NCI-H2196 (cell line): Measurements from ENCODE around the gene PVR.
"Not testable (repeated sequence)": the region's sequence is repeated elsewhere in the genome, so short reads cannot be mapped to it uniquely, and the experiment has no call there.

ENCODE experiments used
- DNase-seq: peaks from one replicate; lab custom pipeline; 2025; ENCODE audit not compliant: unreplicated experiment; lab: John Stamatoyannopoulos, UW

Gene PVR

DNA sequence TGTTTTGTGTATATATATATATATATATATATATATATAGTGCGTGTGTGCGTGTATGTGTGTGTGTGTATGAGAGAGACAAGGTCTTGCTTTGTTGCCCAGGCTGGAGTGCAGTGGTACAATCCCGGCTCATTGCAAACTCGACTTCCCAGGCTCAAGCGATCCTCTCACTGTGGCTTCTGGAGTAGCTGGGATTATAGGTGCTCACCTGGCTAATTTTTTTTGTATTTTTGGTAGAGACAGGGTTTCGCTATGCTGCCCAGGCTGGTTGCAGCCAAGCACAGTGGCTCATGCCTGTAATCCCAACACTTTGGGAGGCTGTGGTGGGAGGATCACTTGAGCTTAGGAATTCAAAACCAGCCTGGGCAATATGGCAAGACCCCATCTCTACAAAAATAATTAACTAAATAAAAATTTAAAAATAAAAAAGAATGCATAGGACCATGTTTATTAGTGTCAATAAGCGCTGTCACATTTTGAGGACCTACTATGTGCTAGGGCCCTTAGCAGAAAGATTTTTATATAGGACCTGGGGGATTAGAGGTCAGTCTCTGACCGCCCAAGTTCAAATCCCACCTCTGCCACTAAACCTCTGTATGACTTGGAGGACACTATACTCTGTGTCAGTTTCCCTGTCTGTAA is 1.8 kb downstream of the PVR start:
- DNase-seq = no peak

DNA sequence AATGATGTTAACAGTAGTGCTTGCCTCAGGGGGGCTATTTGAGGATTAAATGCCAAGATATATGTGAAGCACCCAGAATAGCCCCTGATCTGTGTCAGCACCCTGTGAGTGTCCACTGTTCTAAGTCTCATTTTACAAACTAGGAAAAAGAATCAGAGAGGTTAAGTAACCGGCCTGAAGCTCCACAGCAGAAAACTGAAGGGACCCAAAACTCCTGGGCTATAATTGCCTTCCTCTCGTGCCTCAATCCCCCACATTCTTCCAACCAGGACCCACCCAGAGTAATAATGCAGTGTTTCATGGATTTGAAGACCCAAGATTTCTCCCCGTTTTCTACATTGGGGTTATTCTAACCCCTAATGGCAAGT is 2.3 kb downstream of the PVR start:
- no peak for DNase-seq

DNA sequence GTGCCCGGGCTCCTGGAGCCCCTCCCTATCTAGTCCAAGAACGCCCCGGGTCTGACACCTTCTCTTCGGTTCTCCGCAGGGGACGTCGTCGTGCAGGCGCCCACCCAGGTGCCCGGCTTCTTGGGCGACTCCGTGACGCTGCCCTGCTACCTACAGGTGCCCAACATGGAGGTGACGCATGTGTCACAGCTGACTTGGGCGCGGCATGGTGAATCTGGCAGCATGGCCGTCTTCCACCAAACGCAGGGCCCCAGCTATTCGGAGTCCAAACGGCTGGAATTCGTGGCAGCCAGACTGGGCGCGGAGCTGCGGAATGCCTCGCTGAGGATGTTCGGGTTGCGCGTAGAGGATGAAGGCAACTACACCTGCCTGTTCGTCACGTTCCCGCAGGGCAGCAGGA is 3.4 kb downstream of the PVR start:
- no peak for DNase-seq

DNA sequence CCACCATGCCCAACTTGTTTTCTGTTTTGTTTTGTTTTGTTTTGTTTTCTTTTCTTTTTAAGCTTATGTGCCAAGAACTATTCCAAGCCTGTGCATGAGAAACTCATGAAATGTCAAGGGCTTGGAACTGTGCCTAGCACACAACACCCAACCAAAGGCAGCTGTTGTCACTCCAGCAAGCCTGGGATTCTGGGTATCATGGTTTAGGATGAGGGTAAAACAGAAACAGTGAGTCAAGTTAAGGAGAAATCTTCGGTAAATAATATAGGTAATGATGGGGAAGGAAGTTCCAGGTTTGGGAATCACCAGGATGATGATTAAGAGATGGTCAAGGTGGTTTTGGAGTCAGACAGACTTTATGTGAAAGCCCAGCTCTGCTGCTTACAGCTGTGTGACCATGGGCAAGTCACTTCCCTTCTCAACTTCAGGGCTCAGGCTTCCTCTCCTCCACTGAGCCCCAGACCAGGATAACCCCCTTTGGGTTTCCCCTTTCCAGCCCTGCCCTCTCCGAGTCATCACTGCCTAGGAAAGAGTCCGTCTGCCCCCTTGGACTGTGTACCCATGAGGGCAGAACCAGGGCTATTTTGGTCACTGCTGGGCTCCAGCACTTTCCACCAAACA is 5.0 kb downstream of the PVR start:
- peak; percentile 53 for DNase-seq

DNA sequence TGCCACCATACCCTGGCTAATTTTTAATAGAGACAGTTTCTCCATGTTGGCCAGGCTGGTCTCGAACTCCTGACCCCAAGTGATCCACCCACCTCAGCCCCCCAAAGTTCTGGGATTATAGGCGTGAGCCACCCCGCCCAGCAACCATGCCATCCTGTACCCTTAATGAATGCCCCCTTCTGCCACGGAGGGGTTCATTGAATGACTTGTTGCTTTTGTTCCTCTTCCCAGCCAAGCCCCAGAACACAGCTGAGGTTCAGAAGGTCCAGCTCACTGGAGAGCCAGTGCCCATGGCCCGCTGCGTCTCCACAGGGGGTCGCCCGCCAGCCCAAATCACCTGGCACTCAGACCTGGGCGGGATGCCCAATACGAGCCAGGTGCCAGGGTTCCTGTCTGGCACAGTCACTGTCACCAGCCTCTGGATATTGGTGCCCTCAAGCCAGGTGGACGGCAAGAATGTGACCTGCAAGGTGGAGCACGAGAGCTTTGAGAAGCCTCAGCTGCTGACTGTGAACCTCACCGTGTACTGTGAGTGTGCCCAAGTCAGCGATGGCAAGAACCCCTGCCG is 6.0 kb downstream of the PVR start:
- DNase-seq = peak; percentile 79

DNA sequence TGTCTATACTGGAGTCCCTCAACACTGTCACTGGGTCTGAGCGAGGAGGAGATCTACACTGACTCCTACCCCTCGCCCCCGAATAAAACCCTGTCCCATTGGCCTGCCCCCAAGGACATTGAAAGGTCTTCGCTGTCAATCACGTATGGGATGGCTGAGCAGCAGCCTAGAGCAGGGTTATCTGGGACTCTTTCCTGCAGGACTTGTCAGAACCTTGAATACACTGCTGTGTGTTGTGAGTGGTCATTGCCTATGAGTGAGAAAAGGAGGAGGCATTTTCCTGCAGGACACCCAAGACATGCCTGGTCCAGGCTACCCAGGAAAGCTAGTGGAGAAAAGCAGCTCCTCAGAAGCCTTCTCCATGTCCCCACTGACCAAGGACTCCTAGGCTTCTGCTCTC is 9.6 kb downstream of the PVR start:
- DNase-seq = no peak

DNA sequence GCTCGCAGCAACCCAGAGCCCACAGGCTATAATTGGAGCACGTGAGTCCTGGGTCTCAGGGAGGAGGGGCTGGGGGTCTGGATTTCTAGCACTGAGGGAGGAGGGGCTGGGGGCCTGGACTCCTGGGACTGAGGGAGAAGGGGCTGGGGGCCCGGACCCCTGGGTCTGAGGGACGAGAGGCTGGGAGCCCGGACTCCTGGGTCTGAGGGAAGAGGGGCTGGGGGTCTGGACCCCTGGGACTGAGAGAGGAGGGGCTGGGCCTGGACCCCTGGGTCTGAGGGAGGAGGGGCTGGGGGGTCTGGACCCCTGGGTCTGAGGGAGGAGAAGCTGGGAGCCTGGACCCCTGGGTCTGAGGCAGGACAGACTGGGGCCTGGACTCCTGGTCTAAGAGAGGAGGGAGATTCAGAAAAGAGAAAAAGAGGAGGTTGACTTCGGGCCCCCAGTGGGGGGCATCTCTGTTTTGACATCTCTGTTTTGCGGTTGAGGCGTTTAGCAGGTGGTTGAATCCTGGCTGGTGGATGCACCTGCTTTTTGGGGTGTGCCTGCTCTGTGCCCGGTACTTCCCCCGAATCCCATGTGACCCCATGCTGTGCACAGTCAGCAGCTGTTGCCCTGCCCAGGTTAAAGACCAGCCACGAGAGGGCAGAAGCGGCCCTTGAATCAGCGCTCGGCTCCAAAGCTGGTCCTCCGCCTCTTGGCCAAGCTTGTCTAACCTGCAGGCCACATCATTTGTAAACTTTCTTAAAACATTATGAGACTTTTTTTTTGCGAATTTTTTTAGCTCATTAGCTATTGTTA is 10.5 kb downstream of the PVR start:
- peak; percentile 26 for DNase-seq

DNA sequence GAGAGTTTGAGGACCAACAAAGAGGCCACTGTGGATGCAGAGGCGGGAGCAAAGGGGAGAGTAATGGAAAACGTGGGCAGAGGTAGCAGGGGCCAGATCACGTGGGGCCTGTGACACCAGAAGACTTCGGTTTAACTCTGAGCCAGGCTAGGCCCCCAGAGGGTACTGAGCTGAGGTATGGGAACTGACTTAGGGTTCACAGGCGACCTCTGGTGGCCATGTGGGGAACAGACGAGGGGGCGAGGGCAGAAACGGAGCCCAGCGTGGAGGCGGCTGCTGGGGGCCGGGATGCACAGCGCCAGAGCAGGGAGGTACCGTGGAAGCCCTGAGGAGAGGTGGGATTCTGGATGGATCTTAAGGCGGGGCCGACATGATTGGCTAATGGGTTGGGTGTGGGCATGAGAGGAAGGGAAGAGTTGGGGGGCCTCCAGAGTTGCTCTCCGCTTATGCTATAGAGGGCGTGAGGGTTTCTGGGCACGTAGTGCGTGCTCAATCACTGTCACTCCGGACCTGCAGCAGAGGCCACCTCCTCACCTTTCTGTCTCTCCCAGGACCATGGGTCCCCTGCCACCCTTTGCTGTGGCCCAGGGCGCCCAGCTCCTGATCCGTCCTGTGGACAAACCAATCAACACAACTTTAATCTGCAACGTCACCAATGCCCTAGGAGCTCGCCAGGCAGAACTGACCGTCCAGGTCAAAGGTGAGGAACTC is 13.7 kb downstream of the PVR start:
- peak; percentile 61 for DNase-seq

DNA sequence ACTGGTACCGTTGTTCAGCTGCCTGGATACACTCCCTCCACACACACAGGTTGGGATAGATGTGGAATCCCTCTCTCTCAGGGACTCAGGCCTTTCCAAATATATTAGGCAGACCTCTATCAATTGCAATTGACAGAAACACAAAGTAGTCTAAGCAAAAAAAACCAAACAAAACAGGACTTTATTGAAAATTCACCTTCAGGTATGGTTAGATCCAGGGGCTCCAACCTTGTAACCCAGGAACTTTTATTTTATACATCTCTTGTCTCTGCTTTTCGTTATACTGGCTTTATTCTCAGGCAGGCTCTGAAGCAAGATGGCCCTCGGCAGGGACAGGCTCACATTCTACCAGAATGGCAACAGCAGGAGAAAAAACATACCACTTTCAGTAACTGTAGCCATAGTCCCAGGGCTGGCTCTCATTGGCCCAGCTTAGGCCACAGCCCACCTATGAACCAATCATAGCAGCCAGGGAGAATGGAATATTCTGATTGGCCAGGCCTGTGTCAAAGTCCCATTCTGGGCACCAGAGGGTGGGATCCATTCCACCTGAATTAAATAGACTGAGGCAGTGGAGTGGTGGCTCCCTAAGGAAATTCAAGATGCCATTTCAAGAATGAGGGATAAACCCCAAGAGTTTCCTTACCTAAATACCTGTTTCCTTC is 14.5 kb downstream of the PVR start:
- DNase-seq = no peak

DNA sequence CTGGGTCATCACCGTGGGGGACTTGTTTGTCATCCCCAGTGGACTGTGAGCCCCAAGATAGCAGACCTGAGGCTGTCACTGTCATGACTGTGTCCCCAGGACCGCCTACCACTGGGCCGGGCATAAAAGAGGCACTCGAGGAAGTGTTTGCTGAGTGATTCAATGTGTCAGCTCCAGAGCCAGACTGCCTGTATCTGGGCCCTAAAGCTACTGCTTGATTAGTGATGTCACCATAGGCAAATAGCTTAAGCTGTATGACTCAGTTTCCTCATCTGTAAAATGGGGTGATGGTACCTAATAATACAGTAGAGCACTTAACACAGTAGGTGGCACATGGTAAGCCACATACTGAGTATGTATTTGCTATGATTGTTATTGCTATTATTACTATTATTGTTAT is 16.4 kb downstream of the PVR start:
- DNase-seq = no peak

DNA sequence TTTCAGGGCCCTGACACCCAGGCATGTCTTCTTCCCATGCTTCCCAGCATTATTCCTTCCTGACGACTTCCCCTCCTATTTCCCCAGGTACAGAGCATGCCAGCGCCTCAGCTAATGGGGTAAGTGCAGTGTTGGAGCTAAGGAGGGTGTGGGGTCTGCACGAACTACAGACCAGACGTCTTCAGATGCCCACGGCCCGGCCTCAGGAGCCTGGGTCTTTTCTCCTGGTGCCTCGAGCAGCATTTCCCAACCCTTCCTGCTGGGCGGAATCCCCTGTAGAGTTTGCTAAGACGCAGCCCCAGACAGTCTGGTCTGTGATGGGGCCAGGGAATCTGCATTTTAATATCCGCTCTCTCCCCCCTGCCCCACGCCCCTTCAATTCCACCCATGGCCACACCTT is 17.5 kb downstream of the PVR start:
- DNase-seq = no peak

DNA sequence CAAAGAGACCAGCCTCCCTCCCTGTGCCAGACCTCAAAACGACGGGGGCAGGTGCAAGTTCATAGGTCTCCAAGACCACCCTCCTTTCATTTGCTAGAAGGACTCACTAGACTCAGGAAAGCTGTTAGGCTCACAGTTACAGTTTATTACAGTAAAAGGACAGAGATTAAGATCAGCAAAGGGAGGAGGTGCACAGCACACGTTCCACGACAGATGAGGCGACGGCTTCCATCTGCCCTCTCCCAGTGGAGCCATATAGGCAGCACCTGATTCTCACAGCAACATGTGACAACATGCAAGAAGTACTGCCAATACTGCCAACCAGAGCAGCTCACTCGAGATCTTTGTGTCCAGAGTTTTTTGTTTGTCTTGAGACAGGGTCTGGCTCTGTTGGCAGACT is 18.2 kb downstream of the PVR start:
- DNase-seq = no peak

DNA sequence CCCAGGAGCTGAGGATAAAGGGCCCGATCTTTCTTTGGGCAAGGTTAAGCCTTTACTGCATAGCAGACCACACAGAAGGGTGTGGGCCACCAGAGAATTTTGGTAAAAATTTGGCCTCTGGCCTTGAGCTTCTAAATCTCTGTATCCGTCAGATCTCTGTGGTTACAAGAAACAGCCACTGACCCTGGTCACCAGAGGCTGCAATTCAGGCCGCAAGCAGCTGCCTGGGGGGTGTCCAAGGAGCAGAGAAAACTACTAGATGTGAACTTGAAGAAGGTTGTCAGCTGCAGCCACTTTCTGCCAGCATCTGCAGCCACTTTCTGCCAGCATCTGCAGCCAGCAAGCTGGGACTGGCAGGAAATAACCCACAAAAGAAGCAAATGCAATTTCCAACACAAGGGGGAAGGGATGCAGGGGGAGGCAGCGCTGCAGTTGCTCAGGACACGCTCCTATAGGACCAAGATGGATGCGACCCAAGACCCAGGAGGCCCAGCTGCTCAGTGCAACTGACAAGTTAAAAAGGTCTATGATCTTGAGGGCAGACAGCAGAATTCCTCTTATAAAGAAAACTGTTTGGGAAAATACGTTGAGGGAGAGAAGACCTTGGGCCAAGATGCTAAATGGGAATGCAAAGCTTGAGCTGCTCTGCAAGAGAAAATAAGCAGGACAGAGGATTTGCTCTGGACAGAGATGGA is 19.1 kb downstream of the PVR start:
- no peak for DNase-seq

DNA sequence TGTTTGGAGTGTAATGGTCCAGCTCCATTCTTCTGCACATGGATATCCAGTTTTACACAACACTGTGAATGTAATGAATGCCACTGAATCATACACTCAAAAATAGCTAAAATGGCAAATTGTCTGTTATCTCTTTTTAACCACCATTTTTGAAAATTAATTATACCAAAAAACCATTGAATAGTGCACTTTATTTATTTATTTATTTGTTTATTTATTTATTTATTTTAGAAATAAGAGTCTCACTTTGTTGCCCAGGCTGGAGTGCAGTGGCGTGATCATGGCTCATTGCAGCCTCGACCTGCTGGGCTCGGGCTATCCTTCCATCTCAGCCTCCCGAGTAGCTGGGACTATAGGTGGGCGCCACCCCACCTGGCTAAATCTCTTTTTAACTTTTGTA is 20.3 kb downstream of the PVR start:
- DNase-seq = no peak

DNA sequence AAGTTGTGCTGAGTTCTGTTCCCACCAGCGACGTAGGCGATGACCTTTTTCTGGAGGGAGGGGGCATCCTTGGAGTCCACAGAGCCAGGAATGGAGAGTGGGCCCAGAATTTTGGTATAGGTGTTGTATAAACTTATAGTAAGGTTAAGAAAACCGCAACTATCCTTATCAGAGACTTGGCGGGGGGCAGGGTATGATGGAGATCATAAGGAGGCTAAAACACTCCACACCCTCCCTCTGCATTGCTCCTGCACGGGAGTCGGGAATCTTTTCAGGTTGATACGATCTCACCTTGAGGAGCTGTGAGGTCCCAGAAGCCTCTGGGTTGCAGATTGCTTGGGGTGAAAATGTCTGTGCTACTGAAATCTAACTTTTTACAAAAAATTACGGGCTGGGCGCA is 21.3 kb downstream of the PVR start:
- no peak for DNase-seq

DNA sequence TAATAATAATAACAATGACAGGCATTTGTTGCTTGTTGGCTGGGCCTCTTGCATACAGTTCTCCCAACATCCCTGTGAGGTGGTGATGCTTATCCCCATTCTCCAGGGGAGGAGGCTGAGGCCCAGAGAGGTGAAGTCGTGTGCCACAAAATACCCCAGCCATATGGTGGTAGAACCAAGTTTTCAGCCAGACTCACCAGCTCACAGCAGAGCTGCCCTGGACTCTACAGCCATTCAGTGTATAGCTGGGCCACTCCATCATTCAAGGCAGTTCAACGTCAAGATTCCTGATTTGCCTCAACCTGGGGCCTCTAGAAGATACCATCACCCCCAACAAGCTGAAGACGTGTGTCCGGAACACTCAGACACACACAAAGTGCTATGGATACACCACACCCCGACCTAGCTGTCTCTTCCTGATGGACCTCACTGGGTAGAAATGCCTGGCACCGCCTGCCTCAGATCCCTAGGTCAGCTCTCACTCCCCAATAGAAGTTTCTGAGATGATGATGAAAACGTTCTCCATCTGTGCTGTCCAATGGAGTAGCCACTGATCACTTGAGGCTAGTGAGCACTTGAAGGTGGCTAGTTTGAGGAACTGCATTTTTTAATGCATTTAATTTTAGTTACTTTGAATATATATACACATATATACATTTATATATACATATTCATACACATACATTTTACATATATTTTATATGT is 23.3 kb downstream of the PVR start:
- peak; percentile 24 for DNase-seq

DNA sequence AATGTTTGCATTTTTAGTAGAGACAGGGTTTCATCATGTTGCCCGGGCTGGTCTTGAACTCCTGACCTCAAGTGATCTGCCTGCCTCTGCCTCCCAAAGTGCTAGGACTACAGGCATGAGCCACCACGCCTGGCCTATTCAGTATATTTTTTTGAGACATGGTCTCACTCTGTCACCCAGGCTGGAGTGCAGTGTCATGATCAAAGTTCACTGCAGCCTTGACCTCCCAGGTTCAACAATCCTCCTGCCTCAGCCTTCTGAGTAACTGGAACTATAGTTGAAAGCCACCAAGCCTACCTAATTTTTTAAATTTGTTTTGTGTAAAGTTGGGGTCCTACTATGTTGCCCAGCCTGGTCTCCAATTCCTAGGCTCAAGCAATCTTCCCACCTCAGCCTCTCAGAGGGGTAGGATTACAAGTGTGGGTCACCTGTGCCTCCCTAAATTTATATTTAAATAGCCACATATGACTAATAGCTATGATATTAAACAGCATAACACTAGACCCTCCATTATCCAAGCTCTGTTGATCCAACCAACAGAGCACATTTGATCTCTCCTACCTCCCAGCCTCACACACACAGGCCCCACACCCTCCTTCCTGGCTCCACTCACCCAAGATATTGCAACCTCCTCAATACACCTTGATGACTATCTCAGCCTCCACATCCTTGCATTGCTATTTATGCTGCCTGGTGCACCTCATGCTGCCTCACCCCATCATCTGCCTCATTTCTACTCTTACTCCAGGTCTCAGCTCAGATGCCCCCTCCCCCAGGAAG is 25.5 kb downstream of the PVR start:
- DNase-seq = no peak

DNA sequence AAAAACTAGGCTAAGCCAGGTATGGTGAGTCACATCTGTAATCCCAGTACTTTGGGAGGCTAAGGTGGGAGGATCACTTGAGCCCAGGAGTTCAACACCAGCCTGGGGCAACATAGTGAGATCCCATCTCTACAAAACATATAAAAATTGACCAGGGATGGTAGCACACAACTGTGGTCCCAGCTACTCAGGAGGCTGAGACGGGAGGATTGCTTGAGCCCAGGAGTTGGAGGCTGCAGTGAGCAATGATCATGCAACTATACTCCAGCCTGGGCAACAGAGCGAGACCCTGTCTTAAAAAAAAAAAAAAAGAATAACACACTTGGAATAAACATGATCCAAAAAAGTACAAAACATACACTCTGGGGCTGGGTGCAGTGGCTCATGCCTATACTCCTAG is 26.3 kb downstream of the PVR start:
- DNase-seq = not testable (repeated sequence)

DNA sequence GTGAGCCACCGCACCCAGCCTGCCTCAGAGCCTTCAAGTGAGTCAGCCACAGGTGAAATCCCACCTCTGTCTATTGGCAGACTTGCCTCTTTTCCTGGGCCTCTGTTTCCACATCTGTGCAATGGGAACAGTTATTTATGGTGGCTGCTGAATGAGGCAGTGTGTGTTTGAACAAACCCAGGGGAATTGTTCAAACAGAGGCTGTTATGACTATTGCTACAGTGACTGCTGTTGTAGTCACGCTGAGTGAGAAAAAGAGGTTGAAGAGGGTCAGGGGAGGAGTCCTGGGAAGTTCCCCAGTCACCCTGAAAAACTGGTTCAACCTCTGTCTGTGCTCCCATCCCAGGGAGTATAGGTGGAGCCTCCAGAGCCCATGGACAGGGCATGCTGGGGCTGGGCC is 27.7 kb downstream of the PVR start, which contains the start of gene CEACAM19:
TSS of gene CEACAM19 (plus strand) at position 83 of the 400 bp plus-strand sequence. CDS start 450 bp downstream, outside the sequence.
- no peak for DNase-seq
